Left cardiac atrium (tissue), 4 donors: ENCODE data around the gene C11orf97. TPM values are rescaled to one million over a fixed set of nuclear protein-coding genes. Genes with fewer than 3 reads are reported as not detected.
A peak's percentile ranks its signal among the peaks of the same experiment; 100 is the strongest.

Source experiments
- ATAC-seq, 2 donors: fragments of 200-7000 bp; cut with Tn5 transposase; one replicate each; pipeline ENCODE4 v1.9.1; 2020; ENCODE audit warnings: mild to moderate bottlenecking in 2 of 2, moderate library complexity in 2 of 2
- DNase-seq: peaks from one replicate; pipeline ENCODE4 v3.0.0-alpha.2; 2020
- intact Hi-C, 2 donors: fragments of 100-400 bp; cut with DNase I; formaldehyde crosslinking; loops; one replicate each; pipeline versions ENCODE4 v1.14.1 to v1.15.1; 2022 to 2023
- total RNA-seq, 2 donors: library from RNA; stranded (reverse); fragmentation: NEBNext Ultra II Directional; extraction: Animal tissue kit (Norgen Biotek cat#: 25700); gene quantifications; one replicate each; pipeline ENCODE4 v1.2.1, GENCODE V29; 2021
- donor health status: DM: no; HTN: yes; CAD: no.
- donor health status: DM: no; HTN: yes; CAD: no; lungs with severe emphysema.
- donor health status: DM: yes; HTN: yes; CAD: no.
- donor health status: Dilated cardiomyopathy.

Gene C11orf97
- total RNA-seq, 2 donors from 2014 or later: not detected

- DNase-seq: no peak
- peak; percentile 23 to 44 for ATAC-seq
- intact Hi-C loops: loop anchor here in 1 of 2 donors (2.0 to 5.0 kb wide), 2 partner anchors 43 to 83 kb away; no protein-coding TSS in a partner anchor
Observed at GRCh38 chr11:94519478-94520084, 7.3 kb downstream of the C11orf97 start.

GRCh38 chr11:94521684-94522083 is 9.4 kb downstream of the C11orf97 start:
- intact Hi-C loops: loop anchor here in 1 of 2 donors (5.0 kb wide), 1 partner anchor 81 kb away; no protein-coding TSS in a partner anchor
- DNase-seq (no peak), ATAC-seq (peak; percentile 44 to 61)

DNA sequence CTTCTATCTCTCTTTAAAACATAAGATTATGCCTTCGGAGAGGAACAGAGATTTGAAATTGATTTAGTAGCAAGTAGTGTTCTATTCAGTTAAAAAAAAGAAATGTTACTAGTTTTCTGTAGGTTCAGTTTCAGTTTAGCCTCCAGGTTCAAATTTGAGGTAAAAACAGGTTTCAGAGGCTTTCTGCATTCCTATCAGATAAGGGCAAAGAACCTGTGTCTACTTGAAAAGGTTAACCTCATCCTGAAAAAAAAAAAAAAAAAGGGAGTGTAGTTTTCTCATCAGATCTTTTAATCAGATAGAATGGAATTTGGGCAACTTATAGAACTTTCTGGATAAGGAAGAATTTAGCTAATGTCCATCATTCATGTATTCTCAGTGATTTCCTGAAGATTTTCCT is 12.1 kb downstream of the C11orf97 start:
- intact Hi-C loops: loop anchor here in 1 of 2 donors (5.0 kb wide), 1 partner anchor 78 kb away; no protein-coding TSS in a partner anchor
- ATAC-seq: no peak
- no peak for DNase-seq

DNA sequence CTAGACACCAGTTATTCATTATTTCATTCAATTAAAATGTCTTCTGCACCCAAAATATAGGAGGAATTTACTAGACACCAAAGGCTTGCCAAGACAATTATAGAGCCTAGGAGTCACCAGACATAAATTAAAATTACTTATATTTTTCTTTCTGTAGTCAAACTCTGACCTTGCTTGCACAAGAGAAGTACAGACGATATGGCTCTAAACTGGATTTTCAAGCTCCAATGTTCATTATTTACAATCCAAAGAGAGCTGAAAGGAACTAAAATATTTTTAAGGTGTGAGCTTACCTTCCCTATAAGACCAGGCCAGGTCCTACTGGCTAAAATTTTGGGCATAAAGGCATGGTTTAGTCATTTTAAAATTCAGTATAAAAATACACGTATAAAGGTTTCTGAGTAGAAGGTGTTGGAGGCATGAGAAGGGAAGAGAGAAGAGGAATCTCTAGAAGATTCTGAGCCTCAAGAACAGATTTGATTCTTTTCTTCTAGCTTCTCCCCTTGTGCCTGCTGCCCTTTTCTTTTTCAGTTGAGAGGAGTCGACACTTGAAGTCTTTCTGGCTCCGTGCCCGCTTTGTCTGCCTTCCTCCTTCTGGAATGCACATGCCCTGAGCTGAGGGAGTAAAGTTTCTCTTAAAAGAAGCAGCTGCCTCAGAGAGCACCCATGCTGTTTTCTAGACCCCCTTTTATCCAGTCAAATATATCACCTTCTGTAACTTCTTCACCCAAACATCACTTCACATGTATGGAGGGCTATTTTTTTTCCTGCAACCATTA is 13.5 kb downstream of the C11orf97 start:
- intact Hi-C loops: no loop called here
- peak in 1 of 2 donors; percentile 50 for ATAC-seq
- peak; percentile 81 for DNase-seq

- intact Hi-C loops: no loop called here
- ATAC-seq (no peak), DNase-seq (no peak)
Observed at GRCh38 chr11:94526645-94527438, 14.6 kb downstream of the C11orf97 start.

DNA sequence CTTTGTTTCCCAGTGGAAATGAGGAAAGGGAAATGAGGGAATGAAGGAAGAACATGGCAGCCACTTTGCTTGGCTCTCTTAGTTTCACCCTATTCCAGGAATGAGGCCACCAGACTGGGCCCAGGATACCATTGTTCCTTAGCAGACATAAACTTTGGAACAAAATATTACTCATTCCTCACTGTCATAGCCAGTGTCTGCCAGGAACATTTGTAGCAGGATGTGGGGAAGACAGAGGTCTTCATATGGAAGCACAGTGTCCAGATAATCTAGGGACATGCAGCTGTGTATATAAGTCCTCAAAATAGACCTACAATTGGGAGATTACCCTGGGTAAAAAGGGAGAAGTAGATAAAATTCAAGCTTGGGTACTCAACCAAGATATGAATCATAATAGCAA is 16.3 kb downstream of the C11orf97 start:
- ATAC-seq: peak in 1 of 2 donors; percentile 23
- intact Hi-C loops: no loop called here
- no peak for DNase-seq

- DNase-seq (no peak), ATAC-seq (no peak)
- intact Hi-C loops: no loop called here
Observed at GRCh38 chr11:94532211-94532610, 19.9 kb downstream of the C11orf97 start.

- DNase-seq: no peak
- no peak for ATAC-seq
- intact Hi-C loops: no loop called here
Observed at GRCh38 chr11:94533206-94533605, 20.9 kb downstream of the C11orf97 start.

GRCh38 chr11:94533696-94534630 is 21.7 kb downstream of the C11orf97 start:
- intact Hi-C loops: no loop called here
- ATAC-seq (peak; percentile 64 to 71), DNase-seq (peak; percentile 37)

DNA sequence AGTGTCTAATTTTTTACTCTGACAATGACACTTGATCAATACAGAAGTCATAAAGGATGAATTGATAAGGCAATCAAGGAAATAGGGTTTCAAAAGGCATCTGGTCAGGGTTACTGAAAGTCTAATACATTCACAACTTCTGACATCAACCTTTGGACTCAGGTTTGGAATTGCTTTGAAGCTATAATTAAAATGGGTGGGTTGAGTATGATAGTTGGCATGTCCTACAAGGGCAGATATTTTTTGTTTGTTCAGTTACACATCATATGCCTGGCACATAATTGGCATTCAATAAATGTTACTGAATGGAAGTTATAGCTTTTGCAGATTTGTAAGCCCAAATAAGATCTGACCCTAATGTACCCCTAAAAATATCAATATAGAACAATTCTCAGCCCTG is 24.1 kb downstream of the C11orf97 start:
- intact Hi-C loops: no loop called here
- no peak for DNase-seq

GRCh38 chr11:94537031-94537600 is 24.9 kb downstream of the C11orf97 start:
- peak; percentile 15 to 38 for ATAC-seq
- no peak for DNase-seq
- intact Hi-C loops: no loop called here

More for the DNA sequence above, 24.1 kb downstream of the C11orf97 start:
- no peak for ATAC-seq

DNA sequence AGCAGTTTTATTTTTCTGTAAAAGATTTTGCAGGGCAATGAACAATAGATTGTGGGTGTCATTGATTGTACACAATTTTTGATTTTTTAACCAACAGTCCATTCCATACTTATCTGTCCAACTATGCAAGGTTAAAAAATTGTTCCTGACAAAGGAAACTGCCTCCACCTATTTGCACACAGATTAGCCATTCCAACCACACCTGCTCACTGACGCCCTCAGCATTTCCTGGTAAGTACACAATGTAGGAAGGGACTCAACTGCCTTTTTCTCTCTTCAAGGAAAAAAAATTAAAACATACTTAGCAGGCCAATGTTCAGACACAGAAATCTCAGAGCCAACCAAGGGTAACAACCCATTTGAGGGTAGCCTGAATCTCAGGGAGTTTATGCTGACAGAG is 27.2 kb downstream of the C11orf97 start:
- DNase-seq (no peak), ATAC-seq (no peak)
- intact Hi-C loops: no loop called here

GRCh38 chr11:94543695-94544645 is 31.7 kb downstream of the C11orf97 start, which contains the start of gene FUT4:
Gene FUT4 (plus strand): TSS chr11:94543921. CDS start chr11:94544134, 213 bp downstream.
- peak; percentile 90 for DNase-seq
- ATAC-seq: peak; percentile 91 to 96
- intact Hi-C loops: no loop called here

- ATAC-seq (peak; percentile 5 to 15), DNase-seq (peak; percentile 35)
- intact Hi-C loops: no loop called here
Observed at GRCh38 chr11:94544646-94545263, 32.5 kb downstream of the C11orf97 start.

DNA sequence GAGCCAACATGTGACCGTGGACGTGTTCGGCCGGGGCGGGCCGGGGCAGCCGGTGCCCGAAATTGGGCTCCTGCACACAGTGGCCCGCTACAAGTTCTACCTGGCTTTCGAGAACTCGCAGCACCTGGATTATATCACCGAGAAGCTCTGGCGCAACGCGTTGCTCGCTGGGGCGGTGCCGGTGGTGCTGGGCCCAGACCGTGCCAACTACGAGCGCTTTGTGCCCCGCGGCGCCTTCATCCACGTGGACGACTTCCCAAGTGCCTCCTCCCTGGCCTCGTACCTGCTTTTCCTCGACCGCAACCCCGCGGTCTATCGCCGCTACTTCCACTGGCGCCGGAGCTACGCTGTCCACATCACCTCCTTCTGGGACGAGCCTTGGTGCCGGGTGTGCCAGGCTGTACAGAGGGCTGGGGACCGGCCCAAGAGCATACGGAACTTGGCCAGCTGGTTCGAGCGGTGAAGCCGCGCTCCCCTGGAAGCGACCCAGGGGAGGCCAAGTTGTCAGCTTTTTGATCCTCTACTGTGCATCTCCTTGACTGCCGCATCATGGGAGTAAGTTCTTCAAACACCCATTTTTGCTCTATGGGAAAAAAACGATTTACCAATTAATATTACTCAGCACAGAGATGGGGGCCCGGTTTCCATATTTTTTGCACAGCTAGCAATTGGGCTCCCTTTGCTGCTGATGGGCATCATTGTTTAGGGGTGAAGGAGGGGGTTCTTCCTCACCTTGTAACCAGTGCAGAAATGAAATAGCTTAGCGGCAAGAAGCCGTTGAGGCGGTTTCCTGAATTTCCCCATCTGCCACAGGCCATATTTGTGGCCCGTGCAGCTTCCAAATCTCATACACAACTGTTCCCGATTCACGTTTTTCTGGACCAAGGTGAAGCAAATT is 33.3 kb downstream of the C11orf97 start:
- peak; percentile 39 for DNase-seq
- intact Hi-C loops: no loop called here
- peak in 1 of 2 donors; percentile 0 for ATAC-seq

GRCh38 chr11:94546162-94546470 is 33.9 kb downstream of the C11orf97 start:
- ATAC-seq: no peak
- intact Hi-C loops: no loop called here
- no peak for DNase-seq
